Measurements from ENCODE around the gene ZNF577.

ZNF577 gene

GRCh38 chr19:51887522-51888498 lies at the start of gene ZNF577:
Gene ZNF577 (minus strand): TSS chr19:51887951. CDS start chr19:51880382, 7,569 bp downstream.
- CTCF ChIA-PET: no interaction called here
- POLR2A ChIA-PET: no interaction called here

GRCh38 chr19:51931921-51932320 lies 44.2 kb upstream of the ZNF577 start:
- CTCF ChIA-PET: no interaction called here
- DNase-seq (ENCODE audit: extremely low spot score): no peak
- POLR2A ChIA-PET: no interaction called here
- no peak for TF ChIP-seq CTCF (IDR thresholded peaks at IDR 0.05; ENCODE audit: control extremely low read depth, extremely low read depth, low read depth, missing control alignments)

More at GRCh38 chr19:51887522-51888498, at the start of gene ZNF577:
- TF ChIP-seq CTCF (IDR thresholded peaks at IDR 0.05; ENCODE audit: control extremely low read depth, extremely low read depth, low read depth, missing control alignments): no peak
- DNase-seq (ENCODE audit: extremely low spot score): peak; percentile 33

DNA sequence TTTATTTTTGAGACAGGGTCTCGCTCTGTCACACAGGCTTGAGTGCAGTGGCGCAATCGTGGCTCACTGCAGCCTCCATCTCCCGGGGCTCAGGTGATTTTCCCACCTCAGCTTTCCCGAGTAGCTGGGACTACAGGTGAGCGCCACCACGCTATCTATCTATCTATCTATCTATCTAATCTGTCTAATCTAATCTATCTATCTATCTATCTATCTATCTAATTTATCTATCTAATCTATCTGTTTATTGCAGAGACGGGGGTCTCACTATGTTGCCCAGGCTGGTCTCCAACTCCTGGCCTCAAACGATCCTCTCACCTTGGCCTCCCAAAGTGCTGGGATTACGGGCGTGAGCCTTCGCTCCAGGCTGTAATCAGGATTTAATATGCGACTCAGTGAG lies 40.1 kb upstream of the ZNF577 start:
- DNase-seq (ENCODE audit: extremely low spot score): no peak
- POLR2A ChIA-PET: no interaction called here
- no peak for TF ChIP-seq CTCF (IDR thresholded peaks at IDR 0.05; ENCODE audit: control extremely low read depth, extremely low read depth, low read depth, missing control alignments)
- CTCF ChIA-PET: no interaction called here

- TF ChIP-seq CTCF (IDR thresholded peaks at IDR 0.05; ENCODE audit: control extremely low read depth, extremely low read depth, low read depth, missing control alignments): no peak
- DNase-seq (ENCODE audit: extremely low spot score): peak; percentile 90
- ChIA-PET CTCF (no interaction called here), POLR2A (no interaction called here)
Measured at GRCh38 chr19:51926784-51927741, 39.3 kb upstream of the ZNF577 start, which contains the start of gene ZNF613. Gene ZNF613 (plus strand): TSS chr19:51927472. CDS start chr19:51936221, 8,749 bp downstream.

DNA sequence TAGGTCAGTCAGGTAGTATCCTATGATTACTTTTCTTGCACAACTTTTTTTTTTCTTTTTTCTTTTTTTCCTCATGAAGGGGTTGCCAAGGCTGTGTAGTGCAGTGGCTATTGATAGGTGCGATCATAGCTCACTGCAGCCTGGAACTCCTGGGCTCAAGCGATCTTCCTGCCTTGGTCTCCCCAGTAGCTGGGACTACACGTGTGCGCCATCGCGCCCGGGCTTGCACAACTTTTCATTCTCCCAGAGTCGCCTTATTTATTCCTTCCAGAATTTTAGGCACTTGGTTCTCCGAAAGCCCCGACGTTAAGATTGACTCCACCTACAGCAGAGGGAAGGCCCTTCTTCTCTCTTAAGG lies 38.7 kb upstream of the ZNF577 start:
- POLR2A ChIA-PET: no interaction called here
- TF ChIP-seq CTCF (IDR thresholded peaks at IDR 0.05; ENCODE audit: control extremely low read depth, extremely low read depth, low read depth, missing control alignments): no peak
- no peak for DNase-seq (ENCODE audit: extremely low spot score)
- CTCF ChIA-PET: no interaction called here

DNA sequence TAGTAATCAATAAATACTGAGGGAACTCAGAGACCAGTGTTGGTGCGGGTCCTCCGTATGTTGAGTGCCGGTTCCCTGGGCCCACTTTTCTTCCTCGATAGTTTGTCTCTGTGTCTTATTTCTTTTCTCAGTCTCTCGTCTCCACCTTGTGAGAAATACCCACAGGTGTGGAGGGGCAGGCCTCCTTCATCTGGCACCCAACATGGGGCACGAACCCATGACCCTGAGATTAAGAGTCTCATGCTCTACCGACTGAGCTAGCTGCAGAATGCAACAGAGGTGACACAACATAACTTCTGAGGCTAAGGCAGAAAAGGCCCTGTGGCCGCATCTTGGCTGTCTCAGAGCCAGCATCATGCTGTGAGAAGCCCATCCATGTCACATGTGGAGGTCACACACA lies 34.2 kb upstream of the ZNF577 start:
- POLR2A ChIA-PET: no interaction called here
- no peak for TF ChIP-seq CTCF (IDR thresholded peaks at IDR 0.05; ENCODE audit: control extremely low read depth, extremely low read depth, low read depth, missing control alignments)
- CTCF ChIA-PET: no interaction called here
- DNase-seq (ENCODE audit: extremely low spot score): no peak

Data from GM10248 (cell line).